Upper lobe of right lung (tissue), 1 donor: ENCODE measurements around the gene MACF1. TPM values are rescaled to one million over a fixed set of nuclear protein-coding genes. Genes with fewer than 3 reads are reported as not detected.

ENCODE experiments used
- ATAC-seq: fragments of 200-7000 bp; cut with Tn5 transposase; one replicate; pipeline ENCODE4 v1.9.1; 2020; ENCODE audit warnings: mild to moderate bottlenecking, moderate library complexity
- DNase-seq: peaks from one replicate; pipeline ENCODE4 v3.0.0-alpha.2; 2020
- H3K27ac ChIP-seq: fragments of 200-600 bp; one replicate; pipeline ENCODE4 v1.8.0; 2022
- H3K27me3 ChIP-seq: fragments of 200-600 bp; one replicate; pipeline ENCODE4 v1.8.0; 2022; ENCODE audit warnings: mild to moderate bottlenecking
- H3K36me3 ChIP-seq: fragments of 200-600 bp; one replicate; pipeline ENCODE4 v1.8.0; 2022
- H3K4me1 ChIP-seq: fragments of 200-600 bp; one replicate; pipeline ENCODE4 v1.8.0; 2022
- H3K4me3 ChIP-seq: fragments of 200-600 bp; one replicate; pipeline ENCODE4 v1.8.0; 2022; ENCODE audit warnings: mild to moderate bottlenecking
- H3K9me3 ChIP-seq: fragments of 200-600 bp; one replicate; pipeline ENCODE4 v1.8.0; 2022
- CTCF ChIP-seq: fragments of 200-600 bp; IDR thresholded peaks from one replicate; pipeline ENCODE4 v1.8.0; 2022; ENCODE audit warnings: antibody characterized with exemption
- intact Hi-C: fragments of 100-400 bp; cut with DNase I; formaldehyde crosslinking; loops from one replicate; pipeline ENCODE4 v1.11.0; 2022
- total RNA-seq: library from RNA; stranded (reverse); fragmentation: NEBNext Ultra II Directional; extraction: Animal tissue kit (Norgen Biotek cat#: 25700); gene quantifications from one replicate; pipeline ENCODE4 v1.2.1, GENCODE V29; 2021
- donor health status: DM: no; HTN: yes; CAD: no; lungs with severe emphysema.

Gene MACF1
- total RNA-seq, 1 donor from 2014 or later: 814 TPM

- Histone ChIP-seq H3K27ac (peak overlapping the region; percentile 47), H3K27me3 (no peaks in the 10 kb centered on the region), H3K36me3 (peaks cover 27% of the 10 kb centered on the region), H3K9me3 (no peaks in the 10 kb centered on the region), H3K4me3 (no peak overlapping the region), H3K4me1 (peaks cover 34% of the 10 kb centered on the region)
- intact Hi-C loops: no loop called here
- no peak for TF ChIP-seq CTCF
- DNase-seq (no peak), ATAC-seq (peak; percentile 91)
Measured at GRCh38 chr1:39230261-39231190, 26.0 kb downstream of the MACF1 start.

DNA sequence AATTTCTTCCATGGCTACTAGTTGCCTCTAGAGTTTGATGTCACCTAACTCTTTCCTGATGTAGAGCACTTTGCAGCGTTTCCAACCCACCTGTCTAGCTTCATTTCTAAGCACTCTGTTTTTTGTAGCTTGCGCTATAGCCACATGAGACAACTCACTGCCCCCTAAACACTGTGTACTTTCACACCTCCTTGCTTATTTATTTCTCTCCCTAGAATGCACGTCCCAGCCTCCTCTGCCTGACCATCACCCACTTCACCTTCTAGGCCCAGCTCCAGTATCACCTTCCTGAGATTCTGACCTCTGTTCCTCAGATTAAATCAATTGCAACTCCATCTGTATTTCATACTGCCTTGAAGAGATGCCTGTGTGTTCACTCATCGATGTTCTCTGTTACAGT is 32.5 kb downstream of the MACF1 start:
- Histone ChIP-seq H3K27ac (no peak overlapping the region), H3K4me3 (no peak overlapping the region), H3K4me1 (peaks cover 20% of the 10 kb centered on the region), H3K9me3 (no peaks in the 10 kb centered on the region), H3K36me3 (peaks cover 44% of the 10 kb centered on the region), H3K27me3 (no peaks in the 10 kb centered on the region)
- ATAC-seq: no peak
- no peak for TF ChIP-seq CTCF
- no peak for DNase-seq
- intact Hi-C loops: no loop called here

- DNase-seq (no peak), ATAC-seq (no peak)
- Histone ChIP-seq H3K9me3 (no peaks in the 10 kb centered on the region), H3K4me3 (no peak overlapping the region), H3K4me1 (peaks cover 20% of the 10 kb centered on the region), H3K36me3 (peaks cover 29% of the 10 kb centered on the region), H3K27me3 (no peaks in the 10 kb centered on the region), H3K27ac (no peak overlapping the region)
- no peak for TF ChIP-seq CTCF
- intact Hi-C loops: no loop called here
Measured at GRCh38 chr1:39238476-39238875, 34.0 kb downstream of the MACF1 start.

- H3K36me3 ChIP-seq: peaks cover 29% of the 10 kb centered on the region
- no peak overlapping the region for H3K4me3 ChIP-seq
- H3K9me3 ChIP-seq: no peaks in the 10 kb centered on the region
- H3K4me1 ChIP-seq: peaks cover 20% of the 10 kb centered on the region
- H3K27ac ChIP-seq: no peak overlapping the region
- no peak for TF ChIP-seq CTCF
- ATAC-seq (no peak), DNase-seq (no peak)
- no peaks in the 10 kb centered on the region for H3K27me3 ChIP-seq
- intact Hi-C loops: no loop called here
Measured at GRCh38 chr1:39239968-39240367, 35.5 kb downstream of the MACF1 start.

GRCh38 chr1:39243302-39243701 is 38.8 kb downstream of the MACF1 start:
- peaks cover under 1% of the 10 kb centered on the region for H3K36me3 ChIP-seq
- H3K27ac ChIP-seq: no peak overlapping the region
- no peaks in the 10 kb centered on the region for H3K9me3 ChIP-seq
- no peak overlapping the region for H3K4me3 ChIP-seq
- H3K27me3 ChIP-seq: no peaks in the 10 kb centered on the region
- intact Hi-C loops: no loop called here
- DNase-seq (no peak), ATAC-seq (no peak)
- TF ChIP-seq CTCF: no peak
- H3K4me1 ChIP-seq: peaks cover 15% of the 10 kb centered on the region
